NCI-H2171 (cell line): ENCODE results near the gene TMCO4.
"Not testable (repeated sequence)": the region's sequence is repeated elsewhere in the genome, so short reads cannot be mapped to it uniquely, and the experiment has no call there.

Source experiments
- DNase-seq: peaks from one replicate; lab custom pipeline; 2025; lab: John Stamatoyannopoulos, UW

The TMCO4 gene

GRCh38 chr1:19799230-19800075 is at the start of gene TMCO4:
TSS of gene TMCO4 (minus strand) at chr1:19799916. CDS start at chr1:19780758, 19,158 bp downstream.
- no peak for DNase-seq

- DNase-seq, result not testable (repeated sequence)
Observed at GRCh38 chr1:19849307-19849706, 49.6 kb upstream of the TMCO4 start.

GRCh38 chr1:19847334-19847733 is 47.6 kb upstream of the TMCO4 start:
- not testable (repeated sequence) for DNase-seq

GRCh38 chr1:19846338-19846737 is 46.6 kb upstream of the TMCO4 start:
- no peak for DNase-seq

GRCh38 chr1:19845555-19845954 is 45.8 kb upstream of the TMCO4 start:
- no peak for DNase-seq

- no peak for DNase-seq
Observed at GRCh38 chr1:19844731-19845495, 45.2 kb upstream of the TMCO4 start.

- DNase-seq, result no peak
Observed at GRCh38 chr1:19840228-19840627, 40.5 kb upstream of the TMCO4 start.

- no peak for DNase-seq
Observed at GRCh38 chr1:19837866-19838265, 38.1 kb upstream of the TMCO4 start.

- no peak for DNase-seq
Observed at GRCh38 chr1:19835578-19835977, 35.9 kb upstream of the TMCO4 start.

GRCh38 chr1:19831441-19831840 is 31.7 kb upstream of the TMCO4 start:
- no peak for DNase-seq

- no peak for DNase-seq
Observed at GRCh38 chr1:19828546-19828945, 28.8 kb upstream of the TMCO4 start.

- DNase-seq, result no peak
Observed at GRCh38 chr1:19825298-19825697, 25.6 kb upstream of the TMCO4 start.

GRCh38 chr1:19824541-19824940 is 24.8 kb upstream of the TMCO4 start:
- DNase-seq, result no peak

GRCh38 chr1:19824036-19824435 is 24.3 kb upstream of the TMCO4 start:
- no peak for DNase-seq

- DNase-seq, result no peak
Observed at GRCh38 chr1:19819701-19820100, 20.0 kb upstream of the TMCO4 start.

GRCh38 chr1:19818324-19818723 is 18.6 kb upstream of the TMCO4 start:
- DNase-seq, result no peak

- DNase-seq, result no peak
Observed at GRCh38 chr1:19817160-19817559, 17.4 kb upstream of the TMCO4 start.

GRCh38 chr1:19816737-19817086 is 17.0 kb upstream of the TMCO4 start:
- DNase-seq, result not testable (repeated sequence)

GRCh38 chr1:19815801-19816736 is 16.4 kb upstream of the TMCO4 start:
- peak; percentile 91 for DNase-seq

- DNase-seq, result peak; percentile 47
Observed at GRCh38 chr1:19814681-19815503, 15.2 kb upstream of the TMCO4 start, which contains the start of gene RNF186. TSS of gene RNF186 (minus strand) at chr1:19815283. CDS start at chr1:19815101, 182 bp downstream.

- DNase-seq, result no peak
Observed at GRCh38 chr1:19814244-19814661, 14.5 kb upstream of the TMCO4 start.
